HG03135 (cell line): ENCODE data around the gene MSI2.

Experiments
- ATAC-seq: cut with Tn5 transposase; IDR thresholded peaks from one replicate; pipeline ENCODE4 v1.9.1; 2021; ENCODE audit warnings: mild to moderate bottlenecking, moderate library complexity; ENCODE audit not compliant: unreplicated experiment

MSI2 gene

GRCh38 chr17:57514614-57515013 is 258.3 kb downstream of the MSI2 start:
- no peak for ATAC-seq

- no peak for ATAC-seq
These were observed 259.4 kb downstream of the MSI2 start for GRCh38 chr17:57515662-57516211.

GRCh38 chr17:57516290-57517230 is 260.2 kb downstream of the MSI2 start:
- no peak for ATAC-seq

GRCh38 chr17:57517273-57517631 is 260.9 kb downstream of the MSI2 start:
- ATAC-seq: no peak

GRCh38 chr17:57517632-57518456 is 261.5 kb downstream of the MSI2 start:
- no peak for ATAC-seq

GRCh38 chr17:57518587-57519581 is 262.6 kb downstream of the MSI2 start:
- no peak for ATAC-seq

- no peak for ATAC-seq
These were observed 263.5 kb downstream of the MSI2 start for GRCh38 chr17:57519800-57520199.

GRCh38 chr17:57521606-57522005 is 265.3 kb downstream of the MSI2 start:
- no peak for ATAC-seq

GRCh38 chr17:57522042-57523005 is 266.0 kb downstream of the MSI2 start:
- ATAC-seq: no peak

- no peak for ATAC-seq
These were observed 267.8 kb downstream of the MSI2 start for GRCh38 chr17:57523926-57524632.

- no peak for ATAC-seq
These were observed 268.7 kb downstream of the MSI2 start for GRCh38 chr17:57524839-57525568.

- no peak for ATAC-seq
These were observed 271.1 kb downstream of the MSI2 start for GRCh38 chr17:57527221-57528057.

- no peak for ATAC-seq
These were observed 271.7 kb downstream of the MSI2 start for GRCh38 chr17:57528058-57528451.

GRCh38 chr17:57530026-57530425 is 273.7 kb downstream of the MSI2 start:
- no peak for ATAC-seq

- ATAC-seq: no peak
These were observed 274.2 kb downstream of the MSI2 start for GRCh38 chr17:57530508-57530907.

- ATAC-seq: no peak
These were observed 274.8 kb downstream of the MSI2 start for GRCh38 chr17:57531078-57531477.
